ENCODE results near the gene NKIRAS2.
A peak's percentile ranks its signal among the peaks of the same experiment; 100 is the strongest.
"Not testable (repeated sequence)": the region's sequence is repeated elsewhere in the genome, so short reads cannot be mapped to it uniquely, and the experiment has no call there.

Gene NKIRAS2

DNA sequence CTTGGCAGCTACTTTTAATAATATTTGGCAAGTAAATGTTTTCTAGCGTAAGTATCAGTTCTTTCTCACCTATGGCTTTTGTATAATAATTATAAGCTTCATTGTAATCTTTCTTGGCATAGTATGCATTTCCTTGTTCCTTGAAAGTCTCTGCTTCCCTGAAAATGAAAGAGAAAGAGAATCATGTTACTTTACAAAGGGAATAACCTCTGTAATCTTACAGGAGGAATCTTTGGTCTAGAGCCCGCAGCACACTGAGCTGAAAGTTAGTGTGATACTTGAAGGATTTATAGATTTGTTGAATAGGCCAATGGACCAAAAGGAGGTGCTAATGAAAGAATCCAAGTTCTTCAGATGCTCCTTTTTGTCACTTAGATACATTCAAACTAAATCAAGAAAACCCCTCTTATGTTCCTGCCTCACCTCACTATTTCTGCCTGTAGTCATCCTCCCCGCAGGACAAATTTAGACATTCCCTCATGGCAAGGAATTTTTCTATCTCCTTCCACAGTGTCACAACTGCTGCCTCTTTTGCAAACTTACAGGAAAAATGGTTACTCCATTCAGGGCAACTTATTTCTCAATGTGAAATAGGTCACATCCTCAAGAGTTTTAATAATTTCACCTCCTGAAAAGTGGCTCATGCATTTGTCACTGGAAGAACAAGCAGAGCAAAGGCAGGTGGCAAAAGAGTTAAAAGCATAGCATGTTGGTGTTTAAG is 19.3 kb upstream of the NKIRAS2 start:
- DNase-seq = no peak

DNA sequence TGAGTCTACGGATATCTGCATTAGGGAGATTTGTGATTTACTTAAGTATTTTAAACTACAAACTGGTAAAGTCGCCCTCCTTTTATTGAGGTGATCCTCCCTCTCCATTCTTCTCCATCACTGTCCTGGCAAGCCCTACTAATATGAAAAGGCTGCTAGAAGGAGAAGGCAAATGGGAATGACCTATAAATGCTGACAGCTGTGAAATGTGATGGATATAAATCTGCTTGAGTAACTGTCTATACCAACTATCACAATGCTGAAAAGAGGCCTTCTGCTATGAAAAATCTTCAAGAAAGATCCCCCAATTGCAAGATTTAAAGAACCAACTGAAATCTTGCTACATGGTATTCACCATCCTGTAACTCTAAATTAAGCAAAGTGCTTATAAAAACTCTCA is 18.2 kb upstream of the NKIRAS2 start:
- DNase-seq = no peak

DNA sequence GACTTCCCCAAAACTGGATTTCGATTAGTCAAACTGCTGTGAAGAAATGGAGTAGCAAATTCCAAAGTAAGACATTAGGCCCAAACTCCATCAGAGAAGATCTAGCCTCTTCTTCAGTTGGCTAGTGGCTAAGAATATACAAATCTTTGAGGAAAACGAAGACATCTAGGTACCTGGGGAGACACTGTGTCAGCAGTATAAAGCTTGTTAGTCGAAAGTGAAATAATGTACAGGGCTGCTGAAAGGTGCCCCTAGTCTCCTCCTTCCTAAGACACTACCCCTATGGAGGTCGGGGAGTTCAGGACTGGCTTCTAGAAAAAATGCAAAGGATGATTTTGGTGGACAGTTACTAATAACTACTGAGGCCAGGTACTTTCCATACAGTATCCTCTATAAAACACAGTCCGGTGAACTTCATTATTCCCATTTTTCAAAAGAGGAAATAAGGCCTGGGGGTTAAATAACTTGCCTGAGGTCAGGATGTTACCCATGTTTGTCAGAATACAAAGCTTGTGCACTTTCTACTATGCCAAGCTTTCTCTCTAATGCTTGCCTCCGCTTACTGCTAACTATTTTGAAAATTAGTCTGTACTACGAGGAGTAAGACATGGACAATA is 17.6 kb upstream of the NKIRAS2 start:
- DNase-seq = no peak

DNA sequence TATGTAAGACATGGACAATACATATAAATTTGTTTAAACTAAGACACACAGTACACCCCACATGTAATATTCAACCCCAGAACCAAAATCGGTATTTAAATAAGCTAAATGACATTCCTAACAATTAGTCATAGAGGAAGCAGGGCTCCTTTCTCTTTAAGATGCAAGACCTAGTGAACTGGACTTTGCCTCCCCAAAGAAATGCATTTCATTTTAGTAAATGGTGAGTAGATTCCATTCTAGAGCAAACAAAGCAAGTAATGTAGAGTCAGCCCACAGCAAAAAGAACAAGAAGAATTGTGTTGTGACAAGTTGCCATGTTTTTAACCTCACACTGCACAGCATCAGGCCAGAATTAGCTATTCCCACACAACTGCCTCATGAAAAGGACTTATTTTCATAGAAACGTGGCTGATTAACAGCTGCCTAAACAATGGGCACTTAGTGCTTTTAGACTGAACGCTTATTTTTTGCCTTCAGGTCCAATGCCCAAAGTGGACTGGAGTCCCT is 17.0 kb upstream of the NKIRAS2 start:
- DNase-seq = no peak

DNA sequence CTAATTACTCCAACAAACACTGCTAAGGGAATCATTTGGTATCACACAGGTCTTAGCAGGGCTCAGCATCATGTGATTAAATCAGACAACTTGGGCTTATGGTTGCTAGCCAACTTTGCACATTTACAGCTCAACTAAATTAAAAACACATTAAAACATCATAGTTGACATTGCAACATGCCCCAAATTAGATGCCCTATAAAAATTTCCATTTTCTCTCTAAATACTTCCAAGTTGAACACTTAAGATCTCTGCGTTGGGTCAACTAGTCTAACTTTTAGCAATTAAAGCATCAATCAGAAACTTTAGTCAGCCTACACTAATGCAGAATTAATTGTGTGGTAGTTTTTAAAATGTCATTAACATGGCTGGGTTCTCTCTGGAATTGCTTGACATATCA is 14.7 kb upstream of the NKIRAS2 start:
- no peak for DNase-seq

DNA sequence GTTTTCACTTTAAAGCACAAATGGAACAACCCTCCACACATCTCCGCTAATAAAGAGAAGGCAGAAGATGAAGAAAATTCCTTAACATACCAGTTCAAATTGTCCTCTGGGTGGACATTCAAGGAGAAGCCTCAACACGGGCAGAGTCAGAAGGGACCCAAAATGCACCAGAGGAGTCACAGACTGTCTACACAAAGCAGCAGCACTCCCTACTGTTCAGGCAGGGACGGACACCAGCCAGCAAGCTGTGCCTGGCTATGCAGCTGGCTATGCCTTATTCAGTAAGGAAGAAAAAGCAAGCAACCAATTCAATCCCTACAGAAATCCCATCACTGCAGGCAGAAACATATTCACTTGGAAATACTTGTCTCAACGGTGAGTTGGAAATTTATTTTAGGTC is 10.7 kb upstream of the NKIRAS2 start:
- DNase-seq = no peak

DNA sequence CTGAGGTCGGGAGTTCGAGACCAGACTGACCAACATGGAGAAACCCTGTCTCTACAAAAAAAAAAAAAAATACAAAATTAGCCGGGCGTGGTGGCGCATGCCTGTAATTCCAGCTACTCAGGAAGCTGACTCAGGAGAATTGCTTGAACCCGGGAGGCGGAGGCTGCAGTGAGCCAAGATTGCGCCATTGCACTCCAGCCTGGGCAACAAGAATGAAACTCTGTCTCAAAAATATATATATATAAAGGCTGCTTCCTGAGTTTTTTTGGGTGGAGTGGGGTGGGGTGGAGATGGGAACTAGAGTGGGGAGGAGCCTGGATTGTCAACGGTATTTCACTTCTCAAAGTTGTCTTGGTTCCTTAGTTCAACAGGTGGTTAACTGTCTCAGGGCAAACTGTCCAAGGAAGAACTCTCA is 9.6 kb upstream of the NKIRAS2 start:
- not testable (repeated sequence) for DNase-seq

DNA sequence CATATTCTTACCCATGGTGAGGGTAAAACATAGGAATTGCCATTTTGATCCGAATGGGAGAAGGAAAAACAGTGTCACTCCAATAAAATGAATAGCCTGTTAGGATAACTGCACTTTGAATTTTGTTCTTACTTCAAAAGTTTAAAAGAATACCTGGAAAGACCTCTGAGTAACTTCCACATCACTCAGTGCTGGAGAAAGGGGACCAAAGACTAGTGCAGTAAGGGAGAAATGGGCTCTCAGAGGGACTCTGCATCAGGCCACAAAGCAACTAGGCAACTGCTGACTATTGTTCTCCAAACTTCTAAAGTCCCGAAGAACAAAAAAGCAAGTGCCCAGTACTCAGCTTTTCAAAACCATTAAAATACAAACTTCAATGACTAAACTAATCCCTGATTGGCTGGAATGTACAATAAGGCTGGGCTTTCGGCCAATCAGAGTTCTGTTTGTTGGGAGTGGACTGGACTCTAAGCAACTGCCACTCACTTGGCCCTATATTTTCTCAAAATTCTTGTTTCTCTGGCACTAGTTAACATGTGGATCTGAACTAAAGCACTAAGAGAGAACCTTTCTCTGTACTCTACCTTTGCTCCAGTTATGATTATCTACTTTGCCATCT is 8.9 kb upstream of the NKIRAS2 start:
- no peak for DNase-seq

DNA sequence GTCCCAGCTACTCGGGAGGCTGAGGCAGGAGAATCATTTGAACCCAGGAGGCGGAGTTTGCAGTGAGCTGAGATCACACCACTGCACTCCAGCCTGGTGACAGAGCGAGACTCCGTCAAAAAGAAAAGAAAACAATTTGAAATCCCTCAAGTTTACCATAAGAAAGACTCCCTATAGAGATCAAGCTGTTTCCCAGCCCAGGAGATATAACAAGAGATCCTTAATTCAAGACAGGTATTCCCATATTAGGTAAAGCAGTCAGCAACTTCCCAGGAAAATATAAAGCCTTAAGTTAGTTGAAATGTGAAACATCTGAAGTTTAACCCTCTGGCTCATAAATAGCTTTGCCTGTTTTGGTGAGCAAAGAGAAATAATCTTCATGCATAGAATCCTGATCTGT is 7.5 kb upstream of the NKIRAS2 start:
- not testable (repeated sequence) for DNase-seq

DNA sequence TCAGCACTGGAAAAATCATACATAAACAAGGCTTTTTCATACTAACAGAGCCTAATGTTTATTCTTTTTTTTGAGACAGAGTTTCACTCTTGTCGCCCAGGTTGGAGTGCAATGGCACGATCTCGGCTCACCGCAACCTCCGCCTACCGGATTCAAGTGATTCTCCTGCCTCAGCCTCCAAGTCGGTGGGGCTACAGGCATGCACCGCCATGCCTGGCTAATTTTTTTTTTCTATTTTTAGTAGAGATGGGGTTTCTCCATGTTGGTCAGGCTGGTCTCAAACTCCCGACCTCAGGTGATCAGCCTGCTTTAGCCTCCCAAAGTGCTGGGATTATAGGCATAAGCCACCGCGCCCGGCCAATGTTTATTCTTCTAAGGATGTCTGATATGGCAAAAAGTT is 6.2 kb upstream of the NKIRAS2 start:
- not testable (repeated sequence) for DNase-seq

DNA sequence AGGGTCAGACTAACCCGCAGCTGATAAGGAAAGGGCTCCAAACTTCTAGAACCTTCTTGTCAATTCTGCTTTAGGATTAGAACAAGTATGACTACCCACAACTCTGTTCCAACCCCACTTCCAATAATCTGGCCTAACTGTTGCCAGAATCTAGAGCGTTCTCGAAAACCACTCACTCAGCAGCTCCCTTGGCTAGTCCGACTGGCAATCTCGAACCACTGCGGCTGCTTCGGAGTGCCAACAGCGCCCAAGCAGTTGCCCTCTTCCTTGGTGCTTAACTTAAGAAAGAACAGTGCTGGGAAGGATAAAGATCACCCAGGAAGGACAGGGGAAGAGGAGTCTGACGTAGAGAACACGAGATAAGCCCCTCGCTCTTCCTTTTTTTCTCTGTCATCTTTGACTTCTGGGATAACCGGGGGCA is 3.5 kb upstream of the NKIRAS2 start:
- peak; percentile 18 for DNase-seq

DNA sequence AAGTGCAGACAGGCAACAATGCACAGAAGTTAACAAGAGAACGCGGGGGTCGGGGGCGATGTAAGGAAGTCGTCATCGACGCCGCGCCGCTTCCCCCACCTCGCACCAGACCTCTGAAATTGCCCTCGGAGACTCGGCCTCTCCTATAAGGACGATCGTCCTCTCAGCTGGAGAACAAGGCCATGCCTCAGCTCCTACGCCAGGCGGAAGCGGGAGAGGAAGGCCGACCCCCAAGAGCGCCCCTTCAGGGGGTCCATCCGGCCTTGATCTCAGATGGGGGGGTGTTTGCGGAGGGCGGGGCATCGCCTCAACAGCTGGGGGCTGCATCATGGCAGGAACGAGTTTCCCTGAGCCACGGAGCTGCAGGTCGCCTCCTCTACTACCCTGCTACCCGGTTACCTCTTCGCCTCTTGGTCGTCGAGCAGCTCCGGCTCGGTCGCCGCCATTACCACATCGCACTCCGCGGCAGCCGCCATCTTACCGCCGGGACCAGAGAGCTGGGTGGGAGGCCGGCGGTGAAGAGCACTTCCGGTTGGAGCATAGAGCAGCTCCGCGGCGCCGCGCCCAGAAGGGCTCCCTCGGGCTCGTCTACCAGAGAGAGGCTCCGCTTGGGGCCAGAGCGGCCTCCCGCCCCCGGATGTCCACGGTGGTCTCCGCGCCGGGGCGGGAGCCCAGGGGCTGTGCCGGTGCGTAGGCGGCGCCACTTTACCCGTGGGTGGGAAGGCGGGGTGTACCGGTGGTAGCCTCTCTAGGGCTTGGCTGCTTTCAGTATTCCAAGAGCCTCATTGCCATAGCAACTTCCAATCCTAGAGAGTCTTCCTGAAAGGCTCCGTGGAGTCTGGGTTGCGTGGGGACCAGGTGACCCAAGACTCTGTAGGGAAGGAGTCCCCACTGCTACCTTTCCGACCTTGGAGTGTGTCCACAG is 2.7 kb upstream of the NKIRAS2 start, which contains the start of gene DNAJC7:
Gene DNAJC7 (minus strand): TSS at position 499 of the 925 bp plus-strand sequence. CDS start 23 bp downstream, at position 476.
- DNase-seq = peak; percentile 87

DNA sequence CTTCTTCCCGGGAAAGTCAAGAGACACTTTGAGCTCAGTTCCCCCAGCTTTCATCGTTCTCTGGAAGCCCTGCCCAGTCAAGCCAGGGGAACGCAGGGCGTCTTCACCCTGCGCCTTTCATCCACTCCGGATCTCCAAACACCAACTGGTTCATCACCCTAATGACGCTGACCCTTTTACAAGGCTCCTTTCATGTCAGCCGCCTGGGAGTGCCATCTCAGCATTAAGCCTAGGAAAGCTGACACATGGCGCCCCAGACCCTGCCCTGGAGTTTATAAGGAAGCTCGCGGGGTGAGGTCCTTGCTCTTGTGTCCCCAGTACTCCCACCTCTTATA is 2.1 kb upstream of the NKIRAS2 start:
- DNase-seq = no peak

DNA sequence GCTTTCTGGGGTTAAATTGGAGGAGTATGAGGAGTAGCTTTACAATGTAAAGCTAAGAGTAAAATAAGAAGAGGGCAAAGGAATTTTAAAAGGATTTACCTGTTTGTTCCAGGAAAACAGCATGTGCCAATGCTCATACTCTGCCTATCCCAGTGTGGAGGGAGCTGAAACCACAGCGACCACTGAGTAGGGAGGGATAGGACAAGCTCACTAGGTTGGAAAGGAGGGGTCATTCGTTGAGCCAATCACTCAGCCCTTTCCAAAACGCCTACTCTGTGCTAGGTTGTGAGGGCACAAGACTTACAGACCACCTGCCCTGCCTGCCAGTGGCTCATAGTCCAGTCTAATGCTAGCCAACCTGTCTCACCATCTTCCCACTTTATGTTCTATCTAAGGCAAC is 1.6 kb upstream of the NKIRAS2 start:
- no peak for DNase-seq

DNA sequence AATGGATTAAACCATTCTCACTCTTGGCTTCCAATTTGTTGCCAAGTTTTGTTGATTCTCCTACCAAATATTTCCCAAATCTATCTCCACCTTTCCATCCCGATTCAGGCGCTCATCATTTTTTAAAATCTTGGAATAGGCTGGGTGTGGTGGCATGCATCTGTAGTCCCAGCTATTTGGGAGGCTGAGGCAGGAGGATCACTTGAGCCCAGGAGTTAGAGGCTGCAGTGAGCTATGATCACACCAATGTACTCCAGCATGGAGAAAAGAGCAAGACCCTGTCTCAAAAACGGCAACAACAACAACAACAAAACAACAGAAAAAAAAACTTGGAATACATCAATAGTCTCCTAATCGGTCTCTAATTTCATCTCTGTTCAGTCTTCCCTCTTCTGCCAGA is 902 bp upstream of the NKIRAS2 start:
- DNase-seq = no peak

DNA sequence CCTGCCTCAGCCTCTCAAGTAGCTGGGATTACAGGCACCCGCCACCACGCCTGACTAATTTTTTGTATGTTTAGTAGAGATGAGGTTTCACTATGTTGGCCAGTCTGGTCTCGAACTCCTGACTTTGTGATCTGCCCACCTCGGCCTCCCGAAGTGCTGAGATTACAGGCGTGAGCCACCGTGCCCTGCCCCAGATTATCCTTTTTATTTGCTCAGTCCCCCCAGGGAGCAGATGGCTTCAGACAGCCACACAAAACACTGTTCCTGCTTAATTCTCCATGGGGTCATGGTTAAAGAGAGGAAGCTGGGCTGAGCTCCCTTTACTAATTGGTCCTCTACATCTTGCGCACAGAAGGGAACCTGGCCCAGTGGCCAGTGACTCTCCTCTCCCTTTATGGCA is 955 bp downstream of the NKIRAS2 start:
- DNase-seq = not testable (repeated sequence)

DNA sequence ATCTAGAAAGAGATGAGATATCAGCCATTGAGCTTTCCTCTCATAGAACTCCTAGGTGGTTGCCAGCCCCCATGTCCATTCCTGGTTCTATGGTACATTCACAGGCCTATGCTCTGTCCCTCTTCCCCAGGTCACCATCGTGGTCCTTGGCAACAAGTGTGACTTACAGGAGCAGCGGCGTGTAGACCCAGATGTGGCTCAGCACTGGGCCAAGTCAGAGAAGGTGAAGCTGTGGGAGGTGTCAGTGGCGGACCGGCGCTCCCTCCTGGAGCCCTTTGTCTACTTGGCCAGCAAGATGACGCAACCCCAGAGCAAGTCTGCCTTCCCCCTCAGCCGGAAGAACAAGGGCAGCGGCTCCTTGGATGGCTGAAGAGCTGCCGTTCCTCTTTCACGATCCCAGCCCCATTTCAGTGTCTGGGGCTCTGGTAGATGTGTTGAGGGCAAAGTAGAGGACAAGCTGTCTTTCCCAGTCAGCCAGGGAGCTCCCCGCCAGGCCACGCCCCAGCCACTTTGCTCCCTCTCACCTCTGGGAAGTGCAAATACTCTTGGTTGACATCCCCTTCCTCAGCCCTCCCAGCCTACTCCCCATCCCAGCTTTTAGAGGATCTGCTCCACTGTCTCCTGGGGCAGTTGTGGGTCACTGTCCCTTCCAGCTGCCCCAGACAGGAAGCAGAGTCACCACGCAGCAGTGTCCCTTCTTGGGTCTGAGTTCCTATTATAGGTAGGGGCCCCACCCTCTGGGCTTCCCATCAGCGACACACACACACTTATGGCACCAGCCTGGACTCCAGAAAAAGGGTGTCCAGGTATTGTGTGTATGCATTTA is 3.8 kb downstream of the NKIRAS2 start:
- no peak for DNase-seq

DNA sequence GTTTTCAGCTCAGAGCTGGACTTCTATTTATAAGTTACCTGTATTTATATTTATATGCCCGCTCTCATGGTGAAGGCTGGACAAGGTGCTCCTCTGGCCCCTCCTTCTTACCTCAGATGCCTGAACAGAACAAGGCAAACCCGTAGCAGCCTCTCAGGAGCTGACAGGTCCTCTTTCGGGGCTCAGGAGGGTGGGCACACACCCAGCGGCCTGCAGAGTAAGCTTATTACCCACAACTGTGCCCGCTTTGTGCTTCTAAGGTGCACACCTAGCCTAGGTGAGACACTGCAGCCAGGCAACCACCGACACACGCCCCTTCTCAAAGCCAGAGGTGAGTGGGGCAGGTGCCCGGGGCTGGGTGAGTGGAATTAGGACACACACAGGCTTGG is 5.3 kb downstream of the NKIRAS2 start:
- DNase-seq = no peak

DNA sequence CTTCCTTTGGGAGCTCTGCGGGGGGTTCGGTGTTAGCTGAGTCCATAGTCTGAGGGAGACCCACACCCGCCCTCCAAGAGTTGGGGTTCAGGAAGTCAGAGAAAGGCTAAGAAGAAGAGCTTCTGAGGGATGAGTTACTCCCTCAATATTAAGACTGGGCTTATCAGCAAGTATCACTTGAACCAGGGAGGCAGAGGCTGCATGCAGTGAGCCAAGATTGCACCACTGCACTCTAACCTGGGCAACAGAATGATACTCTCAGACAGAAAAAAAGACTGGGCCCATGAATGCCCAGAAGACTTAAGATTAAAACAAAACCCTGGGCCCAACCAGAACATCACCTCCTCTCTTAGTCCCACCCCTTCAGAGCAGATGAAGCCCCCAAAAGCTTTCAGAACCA is 6.0 kb downstream of the NKIRAS2 start:
- DNase-seq = no peak

DNA sequence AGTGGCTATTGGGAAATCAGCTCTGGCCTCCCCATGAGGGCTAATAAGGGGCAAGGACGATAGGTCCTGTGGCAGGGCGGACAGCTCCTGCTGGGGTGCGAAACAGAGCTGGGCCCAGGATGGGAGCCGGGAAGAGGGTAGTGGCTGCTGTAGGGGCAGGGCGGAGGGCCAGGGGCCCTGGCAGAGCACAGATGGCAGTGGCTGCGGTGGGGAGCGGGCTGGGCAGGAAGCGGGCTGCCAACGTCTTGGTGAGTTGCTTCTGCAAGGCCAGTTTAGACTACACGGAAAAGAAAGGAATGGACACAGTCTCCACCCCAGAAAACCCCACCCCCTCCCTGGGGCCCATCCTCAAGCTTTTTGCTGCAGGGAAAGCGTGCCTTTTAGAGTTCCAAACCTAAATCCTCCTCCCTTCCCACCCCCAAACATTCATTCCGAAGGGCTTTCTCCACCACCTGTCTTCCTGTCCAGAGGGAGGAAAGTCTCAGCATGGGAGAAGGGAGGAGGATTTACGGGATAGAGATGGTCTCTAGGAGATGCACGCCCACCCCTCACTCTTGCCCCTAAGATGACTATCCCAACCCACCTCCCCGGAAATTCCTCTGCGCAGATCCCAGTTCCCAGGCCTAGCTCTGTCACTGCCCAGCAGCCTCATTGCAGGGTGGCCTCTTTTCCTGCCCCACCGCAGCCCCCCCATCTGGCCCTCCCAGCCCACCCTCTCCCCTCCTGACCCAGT is 7.1 kb downstream of the NKIRAS2 start:
- DNase-seq = no peak

DNA sequence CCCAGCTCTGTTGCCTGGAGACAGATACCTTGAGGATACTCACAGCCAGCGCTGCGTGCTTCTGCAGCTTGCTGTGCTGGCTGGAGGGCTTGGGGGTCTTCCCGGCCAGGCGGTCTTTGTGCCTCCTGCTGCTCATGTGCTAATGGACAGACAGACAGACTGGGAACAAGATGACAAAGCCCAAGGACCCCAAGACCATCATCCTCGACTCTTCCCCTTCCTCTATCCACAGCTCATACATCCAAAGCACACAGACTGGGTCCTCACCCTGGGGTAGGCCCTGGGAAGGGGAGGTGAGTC is 7.7 kb downstream of the NKIRAS2 start:
- DNase-seq = no peak
